ENCODE results near the gene WNT3.

GRCh38 chr17:46785696-46786095 is 32.8 kb downstream of the WNT3 start:
- TF ChIP-seq POLR2A (IDR thresholded peaks at IDR 0.05) (no peak), CTCF (IDR thresholded peaks at IDR 0.05) (no peak), EP300 (IDR thresholded peaks at IDR 0.05) (no peak)
